Neuronal stem cell (in vitro differentiated cells): Measurements from ENCODE around the gene TBC1D5.
A peak's percentile ranks its signal among the peaks of the same experiment; 100 is the strongest.

Experiments
- DNase-seq: peaks from one replicate; pipeline ENCODE4 v3.0.0-alpha.2; 2013; ENCODE audit warnings: low spot score
- H2AFZ ChIP-seq: one replicate; pipeline ENCODE4 v1.6.1; 2013; ENCODE audit warnings: mild to moderate bottlenecking, low read length, inconsistent platforms
- H2AK5ac ChIP-seq: 2 replicates; pipeline ENCODE4 v1.6.1; 2013; ENCODE audit warnings: low read depth, mild to moderate bottlenecking, inconsistent platforms, low read length, moderate library complexity, mixed read lengths
- H2BK120ac ChIP-seq: 2 replicates; pipeline ENCODE4 v1.6.1; 2013; ENCODE audit warnings: low read depth, mild to moderate bottlenecking, inconsistent platforms, low read length, moderate library complexity, mixed read lengths
- H2BK12ac ChIP-seq: one replicate; pipeline ENCODE4 v1.6.1; 2013; ENCODE audit warnings: low read length, inconsistent platforms
- H2BK15ac ChIP-seq: 2 replicates; pipeline ENCODE4 v1.6.1; 2013; ENCODE audit warnings: mild to moderate bottlenecking, low read length, inconsistent platforms, mixed read lengths
- H2BK5ac ChIP-seq: one replicate; pipeline ENCODE4 v1.6.1; 2013; ENCODE audit warnings: inconsistent platforms, mild to moderate bottlenecking, low read length, moderate library complexity
- H3K14ac ChIP-seq: one replicate; pipeline ENCODE4 v1.6.1; 2013; ENCODE audit warnings: low read length, inconsistent platforms
- H3K18ac ChIP-seq: 2 replicates; pipeline ENCODE4 v1.6.1; 2013; ENCODE audit warnings: low read length, inconsistent platforms
- H3K23ac ChIP-seq: 2 replicates; pipeline ENCODE4 v1.6.1; 2013; ENCODE audit warnings: low read depth, mild to moderate bottlenecking, mixed read lengths, low read length, inconsistent platforms; ENCODE audit not compliant: poor library complexity
- H3K27ac ChIP-seq: replicated peaks from 3 replicates; pipeline ENCODE4 v1.5.1; 2013; ENCODE audit warnings: low read length, inconsistent platforms
- H3K27me3 ChIP-seq, 3 experiments: 2 replicates each; pipeline ENCODE4 v1.6.1; 2013; ENCODE audit warnings: low read length in 3 of 3, mild to moderate bottlenecking in 2 of 3, inconsistent platforms in 1 of 3, low read depth in 1 of 3, mixed read lengths in 1 of 3, moderate library complexity in 1 of 3; ENCODE audit not compliant: control insufficient read depth in 3 of 3, insufficient read depth in 3 of 3
- H3K36me3 ChIP-seq, 2 donors: replicated peaks in 1 of 2; 2 replicates each; pipeline ENCODE4 v1.6.1; 2013; ENCODE audit warnings: low read length in 2 of 2; ENCODE audit not compliant: control insufficient read depth in 2 of 2, insufficient read depth in 2 of 2
- H3K4ac ChIP-seq: 2 replicates; pipeline ENCODE4 v1.6.1; 2013; ENCODE audit warnings: inconsistent platforms, mild to moderate bottlenecking, low read length, moderate library complexity
- H3K4me1 ChIP-seq, 2 donors: 1 replicate in 1 of 2; 2 replicates in 1 of 2; pipeline ENCODE4 v1.6.1; 2013; ENCODE audit warnings: low read length in 2 of 2, low read depth in 1 of 2; ENCODE audit not compliant: control insufficient read depth in 2 of 2, insufficient read depth in 1 of 2
- H3K4me2 ChIP-seq: one replicate; pipeline ENCODE4 v1.6.1; 2013; ENCODE audit warnings: mild to moderate bottlenecking, low read length, inconsistent platforms; ENCODE audit not compliant: insufficient read depth, poor library complexity, severe bottlenecking
- H3K4me3 ChIP-seq, 2 donors: 2 replicates each; pipeline ENCODE4 v1.5.1; 2013; ENCODE audit warnings: low read length in 2 of 2, mild to moderate bottlenecking in 2 of 2, inconsistent platforms in 1 of 2, moderate library complexity in 1 of 2
- H3K79me1 ChIP-seq: one replicate; pipeline ENCODE4 v1.6.1; 2013; ENCODE audit warnings: low read depth, mild to moderate bottlenecking, inconsistent platforms, low read length, moderate library complexity
- H3K9ac ChIP-seq: one replicate; pipeline ENCODE4 v1.6.1; 2013; ENCODE audit warnings: mild to moderate bottlenecking, low read depth, low read length, inconsistent platforms; ENCODE audit not compliant: poor library complexity
- H3K9me3 ChIP-seq, 2 donors: replicated peaks in 1 of 2; 2 replicates each; pipeline versions ENCODE3 to v1.6.1; 2013; ENCODE audit warnings: low read length in 2 of 2, mild to moderate bottlenecking in 2 of 2, inconsistent platforms in 1 of 2, low read depth in 1 of 2, mixed read lengths in 1 of 2, moderate library complexity in 1 of 2; ENCODE audit not compliant: control insufficient read depth in 2 of 2, insufficient read depth in 1 of 2
- H4K8ac ChIP-seq: one replicate; pipeline ENCODE4 v1.6.1; 2013; ENCODE audit warnings: low read depth, mild to moderate bottlenecking, inconsistent platforms, low read length, moderate library complexity
- H4K91ac ChIP-seq: one replicate; pipeline ENCODE4 v1.6.1; 2013; ENCODE audit warnings: low read length, low read depth, mild to moderate bottlenecking, inconsistent platforms; ENCODE audit not compliant: poor library complexity
- WGBS, 2 donors: extraction: QIAGEN DNeasy Blood & Tissue Kit; methylation state at CpG; one replicate each; pipeline ENCODE4 v1.1.7; 2013; ENCODE audit warnings: missing lambda C conversion rate in 2 of 2, mixed read lengths in 1 of 2; ENCODE audit not compliant: insufficient read length in 2 of 2, insufficient replicate concordance in 1 of 2; ENCODE audit errors: extremely low coverage in 2 of 2; 5-methylcytosine and 5-hydroxymethylcytosine counted together

Gene TBC1D5

DNA sequence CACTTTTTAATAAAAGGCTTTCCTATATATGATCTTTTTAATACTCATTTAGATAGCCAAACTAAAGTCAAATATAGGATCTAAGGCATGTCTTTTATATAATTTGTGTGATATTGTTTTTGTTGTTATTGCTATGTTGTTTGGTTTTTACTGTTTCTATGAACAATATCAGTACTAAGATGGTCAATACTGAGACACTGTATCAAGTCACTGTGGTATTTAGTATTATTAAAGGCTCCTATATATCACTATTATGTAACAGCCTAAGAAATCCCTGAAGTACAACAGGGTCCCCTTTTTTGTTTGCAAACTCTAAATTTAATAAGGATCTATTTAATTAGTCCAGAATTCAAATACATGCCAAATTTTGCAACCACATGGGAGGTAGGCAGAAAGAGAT, 61.9 kb downstream of the TBC1D5 start:
- Histone ChIP-seq H2AK5ac (no peak overlapping the region), H3K4me2 (no peak overlapping the region), H3K9ac (no peak overlapping the region), H2BK15ac (no peak overlapping the region), H3K9me3 (no peaks in the 10 kb centered on the region), H4K91ac (no peak overlapping the region), H3K14ac (no peak overlapping the region), H2BK5ac (no peak overlapping the region), H3K4ac (no peak overlapping the region), H2AFZ (no peak overlapping the region), H2BK12ac (no peak overlapping the region), H3K4me3 (no peak overlapping the region), H3K36me3 (no peaks in the 10 kb centered on the region), H4K8ac (no peak overlapping the region), H3K27ac (no peak overlapping the region), H2BK120ac (no peak overlapping the region), H3K18ac (no peak overlapping the region), H3K4me1 (no peaks in the 10 kb centered on the region), H3K23ac (no peak overlapping the region), H3K27me3 (no peaks in the 10 kb centered on the region), H3K79me1 (no peaks in the 10 kb centered on the region)
- no peak for DNase-seq

GRCh38 chr3:17678116-17678741, 64.2 kb downstream of the TBC1D5 start:
- no peak overlapping the region for H3K4ac ChIP-seq
- no peak overlapping the region for H3K4me2 ChIP-seq
- no peak overlapping the region for H2AK5ac ChIP-seq
- H3K9me3 ChIP-seq: no peaks in the 10 kb centered on the region
- no peaks in the 10 kb centered on the region for H3K79me1 ChIP-seq
- no peak overlapping the region for H3K4me3 ChIP-seq
- H3K23ac ChIP-seq: no peak overlapping the region
- no peak overlapping the region for H3K14ac ChIP-seq
- H3K36me3 ChIP-seq: no peaks in the 10 kb centered on the region
- H3K27ac ChIP-seq: no peak overlapping the region
- no peak overlapping the region for H2BK120ac ChIP-seq
- H3K9ac ChIP-seq: no peak overlapping the region
- H4K8ac ChIP-seq: no peak overlapping the region
- no peak overlapping the region for H2BK5ac ChIP-seq
- H2BK12ac ChIP-seq: no peak overlapping the region
- H3K18ac ChIP-seq: no peak overlapping the region
- no peaks in the 10 kb centered on the region for H3K27me3 ChIP-seq
- no peak overlapping the region for H2AFZ ChIP-seq
- no peak overlapping the region for H2BK15ac ChIP-seq
- H4K91ac ChIP-seq: no peak overlapping the region
- DNase-seq: no peak
- H3K4me1 ChIP-seq: no peaks in the 10 kb centered on the region

- no peak overlapping the region for H3K14ac ChIP-seq
- H3K27me3 ChIP-seq: no peaks in the 10 kb centered on the region
- H3K18ac ChIP-seq: no peak overlapping the region
- H3K23ac ChIP-seq: no peak overlapping the region
- H3K9ac ChIP-seq: no peak overlapping the region
- H2AFZ ChIP-seq: no peak overlapping the region
- no peak overlapping the region for H2BK5ac ChIP-seq
- H2AK5ac ChIP-seq: no peak overlapping the region
- H3K79me1 ChIP-seq: no peaks in the 10 kb centered on the region
- no peak overlapping the region for H3K4ac ChIP-seq
- no peak overlapping the region for H3K27ac ChIP-seq
- H2BK12ac ChIP-seq: no peak overlapping the region
- H2BK120ac ChIP-seq: no peak overlapping the region
- no peak overlapping the region for H3K4me2 ChIP-seq
- peaks cover 0 to 6% of the 10 kb centered on the region in 2 donors for H3K4me1 ChIP-seq
- no peaks in the 10 kb centered on the region for H3K36me3 ChIP-seq
- WGBS, 2 donors: no CpG with 5 or more reads among the region's 2 CpGs
- no peak for DNase-seq
- H4K91ac ChIP-seq: no peak overlapping the region
- H4K8ac ChIP-seq: no peak overlapping the region
- H2BK15ac ChIP-seq: no peak overlapping the region
- H3K4me3 ChIP-seq: no peak overlapping the region
- H3K9me3 ChIP-seq: no peaks in the 10 kb centered on the region
These were observed 68.2 kb downstream of the TBC1D5 start for GRCh38 chr3:17674082-17674686.

DNA sequence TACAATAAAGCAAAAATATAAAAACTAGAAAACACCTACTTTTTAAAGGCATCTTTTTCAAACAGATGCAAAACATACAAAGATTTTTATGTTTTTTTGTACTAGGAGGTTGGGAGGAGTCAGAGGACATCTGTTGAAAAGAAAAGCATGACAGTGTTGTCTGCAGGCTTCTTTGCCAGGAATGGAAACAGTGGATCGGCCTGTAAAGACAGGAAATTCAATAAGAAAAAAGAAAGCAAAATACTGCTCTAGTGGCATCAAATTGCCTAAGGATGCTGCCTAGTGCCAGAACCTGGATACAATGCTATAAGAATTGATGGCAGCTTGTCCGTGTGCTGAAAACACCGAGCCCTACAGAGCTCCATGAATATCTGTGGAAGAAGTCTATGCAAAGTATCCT, 69.9 kb downstream of the TBC1D5 start:
- no peak overlapping the region for H2BK120ac ChIP-seq
- no peak overlapping the region for H4K91ac ChIP-seq
- H2BK5ac ChIP-seq: no peak overlapping the region
- no peaks in the 10 kb centered on the region for H3K27me3 ChIP-seq
- no peak overlapping the region for H3K9ac ChIP-seq
- no peaks in the 10 kb centered on the region for H3K36me3 ChIP-seq
- no peaks in the 10 kb centered on the region for H3K9me3 ChIP-seq
- H2AFZ ChIP-seq: peak overlapping the region; percentile 36
- DNase-seq: no peak
- WGBS, 2 donors: no CpG with 5 or more reads among the region's 3 CpGs
- no peak overlapping the region for H2AK5ac ChIP-seq
- H2BK15ac ChIP-seq: no peak overlapping the region
- peaks cover 0 to 6% of the 10 kb centered on the region in 2 donors for H3K4me1 ChIP-seq
- H3K79me1 ChIP-seq: no peaks in the 10 kb centered on the region
- H3K14ac ChIP-seq: no peak overlapping the region
- H3K4me3 ChIP-seq: no peak overlapping the region
- no peak overlapping the region for H3K18ac ChIP-seq
- no peak overlapping the region for H4K8ac ChIP-seq
- H3K4ac ChIP-seq: no peak overlapping the region
- no peak overlapping the region for H2BK12ac ChIP-seq
- H3K23ac ChIP-seq: no peak overlapping the region
- no peak overlapping the region for H3K4me2 ChIP-seq
- H3K27ac ChIP-seq: no peak overlapping the region
